ENCODE results near the gene RPP38. TPM values are rescaled to one million over a fixed set of nuclear protein-coding genes. Genes with fewer than 3 reads are reported as not detected.

The RPP38 gene
- total and polyA plus RNA-seq, 2 of the 4 experiments (the other 2 are of a cell fraction): 12.4 to 19.0 TPM

- Histone ChIP-seq H4K5ac (ENCODE audit: low read depth, low read length) (no peak overlapping the region), H3K79me1 (ENCODE audit: low read depth in 1 of 2, low read length in 2 of 2) (peaks cover 8 to 15% of the 10 kb centered on the region in 2 experiments; a peak in 3 of 4 replicates), H2AK5ac (ENCODE audit: low read depth, low read length) (no peak overlapping the region), H3K9ac (ENCODE audit: low read depth, low read length) (no peak overlapping the region), H4K91ac (ENCODE audit: insufficient read depth, low read depth, low read length) (no peak overlapping the region), H3K4me1 (ENCODE audit: control insufficient read depth, insufficient read depth, low read length) (peaks cover 4% of the 10 kb centered on the region), H3K27ac (ENCODE audit: insufficient read depth, low read length) (no peak overlapping the region), H3K4ac (ENCODE audit: low read depth, low read length) (no peak overlapping the region), H4K20me1 (ENCODE audit: insufficient read depth, low read length) (no peaks in the 10 kb centered on the region), H2AFZ (replicated peaks; ENCODE audit: low read length, poor library complexity) (no peak overlapping the region), H3K36me3 (ENCODE audit: control insufficient read depth, insufficient read depth, low read length) (peaks cover 15% of the 10 kb centered on the region), H3K9me3 (ENCODE audit: control insufficient read depth, insufficient read depth, low read length) (no peaks in the 10 kb centered on the region), H2AK9ac (replicated peaks; ENCODE audit: low read depth, low read length, poor library complexity) (no peak overlapping the region), H2BK5ac (ENCODE audit: low read depth, low read length, poor library complexity, severe bottlenecking) (no peak overlapping the region), H3K4me3 (ENCODE audit: insufficient read depth, low read depth, low read length) (no peak overlapping the region), H3K56ac (ENCODE audit: extremely low read depth, insufficient read depth, low read length) (no peak overlapping the region), H3K4me2 (ENCODE audit: low read depth, low read length) (no peak overlapping the region), H2BK120ac (ENCODE audit: low read depth, low read length) (no peak overlapping the region), H4K8ac (ENCODE audit: low read depth in 2 of 2, low read length in 2 of 2) (no peak overlapping the region), H3K27me3 (ENCODE audit: control insufficient read depth, insufficient read depth, low read length) (no peaks in the 10 kb centered on the region), H3K23ac (ENCODE audit: low read depth, low read length) (no peak overlapping the region), H3K18ac (ENCODE audit: low read depth, low read length) (no peak overlapping the region), H3K9me1 (ENCODE audit: insufficient read depth, low read length) (peaks cover 4% of the 10 kb centered on the region; the same call in 1 of the 2 replicates), H2BK20ac (ENCODE audit: low read depth, low read length) (no peak overlapping the region), H3K14ac (replicated peaks; ENCODE audit: low read depth, low read length) (no peak overlapping the region), H2BK15ac (ENCODE audit: low read depth, low read length) (no peak overlapping the region)
- no peak for DNase-seq
- in situ Hi-C loops (cut with MboI; ENCODE audit: low sequenced_read_pairs) (no loop called here), intact Hi-C loops (cut with micrococcal nuclease) (no loop called here), dilution Hi-C loops (cut with HindIII; ENCODE audit: low sequenced_read_pairs, unreplicated experiment) (no loop called here)
- ChIA-PET CTCF (interaction anchor here (2.0 kb wide), 1 partner anchor 12 kb away, joined by 5 read pairs; no protein-coding TSS in a partner anchor), POLR2A (ENCODE audit: unreplicated experiment) (no interaction called here)
- ATAC-seq (ENCODE audit: low read depth): no peak
- no peak for TF ChIP-seq NFE2L2 (IDR thresholded peaks at IDR 0.05; ENCODE audit: low read depth, low read length)
- no peak for TF ChIP-seq CTCF (conservative IDR thresholded peaks at IDR 0.05; ENCODE audit: low read depth, low read length)
- no peak for TF ChIP-seq POLR2A (IDR thresholded peaks at IDR 0.05; ENCODE audit: low read depth, low read length)
- TF ChIP-seq FOS (IDR thresholded peaks at IDR 0.05; ENCODE audit: low read depth, low read length): no peak
- TF ChIP-seq ELK1 (IDR thresholded peaks at IDR 0.05; ENCODE audit: borderline replicate concordance, low read depth, low read length): no peak
- TF ChIP-seq CHD1 (IDR thresholded peaks at IDR 0.05; ENCODE audit: low read depth, low read length): no peak
- no peak for TF ChIP-seq BHLHE40 (IDR thresholded peaks at IDR 0.05; ENCODE audit: low read depth, low read length)
- TF ChIP-seq RFX5 (IDR thresholded peaks at IDR 0.05; ENCODE audit: low read depth, low read length): no peak
- no peak for TF ChIP-seq MXI1 (IDR thresholded peaks at IDR 0.05; ENCODE audit: borderline replicate concordance, low read depth, low read length)
- TF ChIP-seq MAFK (IDR thresholded peaks at IDR 0.05; ENCODE audit: low read depth, low read length): no peak
- TF ChIP-seq CEBPB (IDR thresholded peaks at IDR 0.05; ENCODE audit: low read depth, low read length): no peak
- no peak for TF ChIP-seq RAD21 (IDR thresholded peaks at IDR 0.05; ENCODE audit: low read length)
- no peak for TF ChIP-seq SMC3 (IDR thresholded peaks at IDR 0.05; ENCODE audit: low read depth, low read length)
- no peak for TF ChIP-seq RCOR1 (IDR thresholded peaks at IDR 0.05; ENCODE audit: insufficient replicate concordance, low read length)
- no TSS peak for BruUV-seq (replicated peaks)
- WGBS, 2 experiments (ENCODE audit: extremely low coverage in 2 of 2, insufficient read length in 1 of 2): no CpG with 5 or more reads among the region's 1 CpG
Measured at GRCh38 chr10:15118615-15119014, 21.5 kb downstream of the RPP38 start.
